ENCODE results near the gene ADRA2C. TPM values are rescaled to one million over a fixed set of nuclear protein-coding genes. Genes with fewer than 3 reads are reported as not detected.

ADRA2C gene
- total RNA-seq, 1 experiment from 2014 or later, result 0.28 TPM

- TF ChIP-seq CTCF (IDR thresholded peaks at IDR 0.05; ENCODE audit: unreplicated experiment), result no peak
- intact Hi-C loops (cut with micrococcal nuclease), result no loop called here
- no peak for DNase-seq (ENCODE audit: unreplicated experiment)
- POLR2A ChIA-PET, result no interaction called here
- H3K4me1 Mint-ChIP-seq (ENCODE audit: insufficient read depth, unreplicated experiment), result peaks cover 6% of the 10 kb centered on the region
- no peak overlapping the region for H3K27ac Mint-ChIP-seq (ENCODE audit: low read depth, unreplicated experiment)
- no peaks in the 10 kb centered on the region for H3K9me3 Mint-ChIP-seq (ENCODE audit: unreplicated experiment)
- CTCF ChIA-PET, result no interaction called here
- H3K4me3 Mint-ChIP-seq (ENCODE audit: unreplicated experiment), result no peak overlapping the region
- peaks cover 32% of the 10 kb centered on the region for H3K27me3 Mint-ChIP-seq (ENCODE audit: insufficient read depth, unreplicated experiment)
- BruUV-seq (replicated peaks), result no TSS peak
- no peaks in the 10 kb centered on the region for H3K36me3 Mint-ChIP-seq (ENCODE audit: insufficient read depth, unreplicated experiment)
Measured at GRCh38 chr4:3729882-3730226, 36.3 kb upstream of the ADRA2C start.

GRCh38 chr4:3730422-3731190, 35.6 kb upstream of the ADRA2C start:
- TF ChIP-seq CTCF (IDR thresholded peaks at IDR 0.05; ENCODE audit: unreplicated experiment), result no peak
- intact Hi-C loops (cut with micrococcal nuclease), result no loop called here
- BruUV-seq (replicated peaks), result no TSS peak
- ChIA-PET CTCF (no interaction called here), POLR2A (no interaction called here)
- no peak overlapping the region for H3K4me3 Mint-ChIP-seq (ENCODE audit: unreplicated experiment)
- H3K36me3 Mint-ChIP-seq (ENCODE audit: insufficient read depth, unreplicated experiment), result no peaks in the 10 kb centered on the region
- DNase-seq (ENCODE audit: unreplicated experiment), result no peak
- peaks cover 27% of the 10 kb centered on the region for H3K27me3 Mint-ChIP-seq (ENCODE audit: insufficient read depth, unreplicated experiment)
- peaks cover 5% of the 10 kb centered on the region for H3K4me1 Mint-ChIP-seq (ENCODE audit: insufficient read depth, unreplicated experiment)
- H3K9me3 Mint-ChIP-seq (ENCODE audit: unreplicated experiment), result no peaks in the 10 kb centered on the region
- H3K27ac Mint-ChIP-seq (ENCODE audit: low read depth, unreplicated experiment), result no peak overlapping the region

- no peak overlapping the region for H3K4me3 Mint-ChIP-seq (ENCODE audit: unreplicated experiment)
- no peaks in the 10 kb centered on the region for H3K9me3 Mint-ChIP-seq (ENCODE audit: unreplicated experiment)
- POLR2A ChIA-PET, result no interaction called here
- BruUV-seq (replicated peaks), result no TSS peak
- no peaks in the 10 kb centered on the region for H3K36me3 Mint-ChIP-seq (ENCODE audit: insufficient read depth, unreplicated experiment)
- no peak overlapping the region for H3K27ac Mint-ChIP-seq (ENCODE audit: low read depth, unreplicated experiment)
- no peak for TF ChIP-seq CTCF (IDR thresholded peaks at IDR 0.05; ENCODE audit: unreplicated experiment)
- peaks cover 5% of the 10 kb centered on the region for H3K4me1 Mint-ChIP-seq (ENCODE audit: insufficient read depth, unreplicated experiment)
- intact Hi-C loops (cut with micrococcal nuclease), result no loop called here
- DNase-seq (ENCODE audit: unreplicated experiment), result no peak
- CTCF ChIA-PET, result no interaction called here
- H3K27me3 Mint-ChIP-seq (ENCODE audit: insufficient read depth, unreplicated experiment), result peaks cover 32% of the 10 kb centered on the region
Measured at GRCh38 chr4:3732076-3733028, 33.8 kb upstream of the ADRA2C start.

GRCh38 chr4:3733195-3733594, 33.0 kb upstream of the ADRA2C start:
- no TSS peak for BruUV-seq (replicated peaks)
- ChIA-PET POLR2A (no interaction called here), CTCF (no interaction called here)
- DNase-seq (ENCODE audit: unreplicated experiment), result no peak
- Mint-ChIP-seq H3K36me3 (ENCODE audit: insufficient read depth, unreplicated experiment) (no peaks in the 10 kb centered on the region), H3K27ac (ENCODE audit: low read depth, unreplicated experiment) (no peak overlapping the region), H3K9me3 (ENCODE audit: unreplicated experiment) (no peaks in the 10 kb centered on the region), H3K4me3 (ENCODE audit: unreplicated experiment) (no peak overlapping the region), H3K4me1 (ENCODE audit: insufficient read depth, unreplicated experiment) (peaks cover 5% of the 10 kb centered on the region), H3K27me3 (ENCODE audit: insufficient read depth, unreplicated experiment) (peaks cover 40% of the 10 kb centered on the region)
- no peak for TF ChIP-seq CTCF (IDR thresholded peaks at IDR 0.05; ENCODE audit: unreplicated experiment)
- intact Hi-C loops (cut with micrococcal nuclease), result no loop called here

Data from MCF 10A (cell line).